GM18508 (cell line): Measurements from ENCODE around the gene RPE65.
"Not testable (repeated sequence)": the region's sequence is repeated elsewhere in the genome, so short reads cannot be mapped to it uniquely, and the experiment has no call there.

Experiments used
- ATAC-seq: cut with Tn5 transposase; IDR thresholded peaks from one replicate; pipeline ENCODE4 v1.9.1; 2021; ENCODE audit warnings: moderate number of reproducible peaks; ENCODE audit not compliant: insufficient read depth, unreplicated experiment

Gene RPE65

GRCh38 chr1:68449901-68450300, at the start of gene RPE65:
Gene RPE65, minus strand, starts transcription at chr1:68449954. Its CDS starts 49 bp downstream, at chr1:68449905.
- ATAC-seq = no peak

- peak; percentile 5 for ATAC-seq
Measured at GRCh38 chr1:68497358-68497698, 47.6 kb upstream of the RPE65 start.

GRCh38 chr1:68496680-68497357, 47.1 kb upstream of the RPE65 start, which contains the start of gene DEPDC1:
Gene DEPDC1, minus strand, starts transcription at chr1:68497082. Its CDS starts 83 bp downstream, at chr1:68496999.
- peak; percentile 92 for ATAC-seq

- peak; percentile 25 for ATAC-seq
Measured at GRCh38 chr1:68495968-68496679, 46.4 kb upstream of the RPE65 start.

GRCh38 chr1:68495532-68495931, 45.8 kb upstream of the RPE65 start:
- no peak for ATAC-seq

- ATAC-seq = no peak
Measured at GRCh38 chr1:68493193-68493592, 43.4 kb upstream of the RPE65 start.

- not testable (repeated sequence) for ATAC-seq
Measured at GRCh38 chr1:68492255-68492654, 42.5 kb upstream of the RPE65 start.

GRCh38 chr1:68490046-68490651, 40.4 kb upstream of the RPE65 start:
- no peak for ATAC-seq

- no peak for ATAC-seq
Measured at GRCh38 chr1:68485431-68486022, 35.8 kb upstream of the RPE65 start.

GRCh38 chr1:68484618-68485017, 34.9 kb upstream of the RPE65 start:
- no peak for ATAC-seq

GRCh38 chr1:68481041-68481440, 31.3 kb upstream of the RPE65 start:
- no peak for ATAC-seq

GRCh38 chr1:68479501-68479900, 29.7 kb upstream of the RPE65 start:
- ATAC-seq = no peak

GRCh38 chr1:68478662-68479061, 28.9 kb upstream of the RPE65 start:
- no peak for ATAC-seq

- not testable (repeated sequence) for ATAC-seq
Measured at GRCh38 chr1:68476626-68477025, 26.9 kb upstream of the RPE65 start.

- ATAC-seq = no peak
Measured at GRCh38 chr1:68473060-68473459, 23.3 kb upstream of the RPE65 start.

GRCh38 chr1:68470388-68470970, 20.7 kb upstream of the RPE65 start:
- no peak for ATAC-seq

- no peak for ATAC-seq
Measured at GRCh38 chr1:68464891-68465290, 15.1 kb upstream of the RPE65 start.

- no peak for ATAC-seq
Measured at GRCh38 chr1:68460935-68461334, 11.2 kb upstream of the RPE65 start.

GRCh38 chr1:68459796-68460195, 10.0 kb upstream of the RPE65 start:
- ATAC-seq = no peak

GRCh38 chr1:68459091-68459490, 9.3 kb upstream of the RPE65 start:
- ATAC-seq = no peak

- no peak for ATAC-seq
Measured at GRCh38 chr1:68456202-68456601, 6.4 kb upstream of the RPE65 start.
